Neuronal stem cell (in vitro differentiated cells): ENCODE measurements around the gene PLEKHA4.
A peak's percentile ranks its signal among the peaks of the same experiment; 100 is the strongest.

Source experiments
- DNase-seq: peaks from one replicate; pipeline ENCODE4 v3.0.0-alpha.2; 2013; ENCODE audit warnings: low spot score
- H2AFZ ChIP-seq: one replicate; pipeline ENCODE4 v1.6.1; 2013; ENCODE audit warnings: mild to moderate bottlenecking, low read length, inconsistent platforms
- H2AK5ac ChIP-seq: 2 replicates; pipeline ENCODE4 v1.6.1; 2013; ENCODE audit warnings: low read depth, mild to moderate bottlenecking, inconsistent platforms, low read length, moderate library complexity, mixed read lengths
- H2BK120ac ChIP-seq: 2 replicates; pipeline ENCODE4 v1.6.1; 2013; ENCODE audit warnings: low read depth, mild to moderate bottlenecking, inconsistent platforms, low read length, moderate library complexity, mixed read lengths
- H2BK12ac ChIP-seq: one replicate; pipeline ENCODE4 v1.6.1; 2013; ENCODE audit warnings: low read length, inconsistent platforms
- H2BK15ac ChIP-seq: 2 replicates; pipeline ENCODE4 v1.6.1; 2013; ENCODE audit warnings: mild to moderate bottlenecking, low read length, inconsistent platforms, mixed read lengths
- H2BK5ac ChIP-seq: one replicate; pipeline ENCODE4 v1.6.1; 2013; ENCODE audit warnings: inconsistent platforms, mild to moderate bottlenecking, low read length, moderate library complexity
- H3K14ac ChIP-seq: one replicate; pipeline ENCODE4 v1.6.1; 2013; ENCODE audit warnings: low read length, inconsistent platforms
- H3K18ac ChIP-seq: 2 replicates; pipeline ENCODE4 v1.6.1; 2013; ENCODE audit warnings: low read length, inconsistent platforms
- H3K23ac ChIP-seq: 2 replicates; pipeline ENCODE4 v1.6.1; 2013; ENCODE audit warnings: low read depth, mild to moderate bottlenecking, mixed read lengths, low read length, inconsistent platforms; ENCODE audit not compliant: poor library complexity
- H3K27ac ChIP-seq: replicated peaks from 3 replicates; pipeline ENCODE4 v1.5.1; 2013; ENCODE audit warnings: low read length, inconsistent platforms
- H3K27me3 ChIP-seq, 3 experiments: 2 replicates each; pipeline ENCODE4 v1.6.1; 2013; ENCODE audit warnings: low read length in 3 of 3, mild to moderate bottlenecking in 2 of 3, inconsistent platforms in 1 of 3, low read depth in 1 of 3, mixed read lengths in 1 of 3, moderate library complexity in 1 of 3; ENCODE audit not compliant: control insufficient read depth in 3 of 3, insufficient read depth in 3 of 3
- H3K36me3 ChIP-seq, 2 donors: replicated peaks in 1 of 2; 2 replicates each; pipeline ENCODE4 v1.6.1; 2013; ENCODE audit warnings: low read length in 2 of 2; ENCODE audit not compliant: control insufficient read depth in 2 of 2, insufficient read depth in 2 of 2
- H3K4ac ChIP-seq: 2 replicates; pipeline ENCODE4 v1.6.1; 2013; ENCODE audit warnings: inconsistent platforms, mild to moderate bottlenecking, low read length, moderate library complexity
- H3K4me1 ChIP-seq, 2 donors: 1 replicate in 1 of 2; 2 replicates in 1 of 2; pipeline ENCODE4 v1.6.1; 2013; ENCODE audit warnings: low read length in 2 of 2, low read depth in 1 of 2; ENCODE audit not compliant: control insufficient read depth in 2 of 2, insufficient read depth in 1 of 2
- H3K4me2 ChIP-seq: one replicate; pipeline ENCODE4 v1.6.1; 2013; ENCODE audit warnings: mild to moderate bottlenecking, low read length, inconsistent platforms; ENCODE audit not compliant: insufficient read depth, poor library complexity, severe bottlenecking
- H3K4me3 ChIP-seq, 2 donors: 2 replicates each; pipeline ENCODE4 v1.5.1; 2013; ENCODE audit warnings: low read length in 2 of 2, mild to moderate bottlenecking in 2 of 2, inconsistent platforms in 1 of 2, moderate library complexity in 1 of 2
- H3K79me1 ChIP-seq: one replicate; pipeline ENCODE4 v1.6.1; 2013; ENCODE audit warnings: low read depth, mild to moderate bottlenecking, inconsistent platforms, low read length, moderate library complexity
- H3K9ac ChIP-seq: one replicate; pipeline ENCODE4 v1.6.1; 2013; ENCODE audit warnings: mild to moderate bottlenecking, low read depth, low read length, inconsistent platforms; ENCODE audit not compliant: poor library complexity
- H3K9me3 ChIP-seq, 2 donors: replicated peaks in 1 of 2; 2 replicates each; pipeline versions ENCODE3 to v1.6.1; 2013; ENCODE audit warnings: low read length in 2 of 2, mild to moderate bottlenecking in 2 of 2, inconsistent platforms in 1 of 2, low read depth in 1 of 2, mixed read lengths in 1 of 2, moderate library complexity in 1 of 2; ENCODE audit not compliant: control insufficient read depth in 2 of 2, insufficient read depth in 1 of 2
- H4K8ac ChIP-seq: one replicate; pipeline ENCODE4 v1.6.1; 2013; ENCODE audit warnings: low read depth, mild to moderate bottlenecking, inconsistent platforms, low read length, moderate library complexity
- H4K91ac ChIP-seq: one replicate; pipeline ENCODE4 v1.6.1; 2013; ENCODE audit warnings: low read length, low read depth, mild to moderate bottlenecking, inconsistent platforms; ENCODE audit not compliant: poor library complexity
- WGBS, 2 donors: extraction: QIAGEN DNeasy Blood & Tissue Kit; methylation state at CpG; one replicate each; pipeline ENCODE4 v1.1.7; 2013; ENCODE audit warnings: missing lambda C conversion rate in 2 of 2, mixed read lengths in 1 of 2; ENCODE audit not compliant: insufficient read length in 2 of 2, insufficient replicate concordance in 1 of 2; ENCODE audit errors: extremely low coverage in 2 of 2; 5-methylcytosine and 5-hydroxymethylcytosine counted together

The PLEKHA4 gene

DNA sequence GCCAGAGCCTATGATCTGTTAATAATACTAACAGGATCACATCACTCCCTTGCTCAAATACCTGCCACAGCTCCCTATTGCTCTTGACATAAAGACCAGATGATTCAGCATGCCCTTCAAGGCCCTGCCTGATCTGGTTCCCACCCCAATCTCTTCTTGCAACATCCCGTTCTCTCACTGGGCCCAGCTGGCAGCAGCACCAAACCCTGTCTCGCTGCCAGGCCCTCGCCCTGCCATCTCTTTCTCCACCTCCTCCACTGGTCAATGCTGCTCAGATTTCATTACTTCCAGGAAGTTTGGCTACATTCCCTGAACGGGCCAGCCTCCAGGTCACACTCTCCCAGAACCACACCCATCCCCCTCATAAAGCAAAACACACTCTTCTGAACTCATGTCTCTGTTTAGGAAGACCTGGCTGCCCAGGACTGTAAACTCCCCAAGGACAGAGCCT lies 49.0 kb downstream of the PLEKHA4 start:
- Histone ChIP-seq H3K4me2 (no peak overlapping the region), H3K23ac (no peak overlapping the region), H3K18ac (no peak overlapping the region), H2AFZ (no peak overlapping the region), H3K27ac (no peak overlapping the region), H4K91ac (no peak overlapping the region), H2BK12ac (no peak overlapping the region), H3K36me3 (peaks cover 10 to 13% of the 10 kb centered on the region in 2 donors), H2BK120ac (no peak overlapping the region), H3K4ac (peak overlapping the region; percentile 7), H4K8ac (no peak overlapping the region), H3K9ac (no peak overlapping the region), H2AK5ac (no peak overlapping the region), H3K14ac (no peak overlapping the region), H2BK5ac (no peak overlapping the region), H3K4me1 (no peaks in the 10 kb centered on the region), H3K9me3 (peaks cover 0 to 5% of the 10 kb centered on the region in 2 donors), H3K79me1 (peaks cover 2% of the 10 kb centered on the region), H2BK15ac (no peak overlapping the region), H3K27me3 (no peaks in the 10 kb centered on the region), H3K4me3 (no peak overlapping the region)
- no CpG with 5 or more reads among the region's 4 CpGs for WGBS, 2 donors
- DNase-seq: no peak

DNA sequence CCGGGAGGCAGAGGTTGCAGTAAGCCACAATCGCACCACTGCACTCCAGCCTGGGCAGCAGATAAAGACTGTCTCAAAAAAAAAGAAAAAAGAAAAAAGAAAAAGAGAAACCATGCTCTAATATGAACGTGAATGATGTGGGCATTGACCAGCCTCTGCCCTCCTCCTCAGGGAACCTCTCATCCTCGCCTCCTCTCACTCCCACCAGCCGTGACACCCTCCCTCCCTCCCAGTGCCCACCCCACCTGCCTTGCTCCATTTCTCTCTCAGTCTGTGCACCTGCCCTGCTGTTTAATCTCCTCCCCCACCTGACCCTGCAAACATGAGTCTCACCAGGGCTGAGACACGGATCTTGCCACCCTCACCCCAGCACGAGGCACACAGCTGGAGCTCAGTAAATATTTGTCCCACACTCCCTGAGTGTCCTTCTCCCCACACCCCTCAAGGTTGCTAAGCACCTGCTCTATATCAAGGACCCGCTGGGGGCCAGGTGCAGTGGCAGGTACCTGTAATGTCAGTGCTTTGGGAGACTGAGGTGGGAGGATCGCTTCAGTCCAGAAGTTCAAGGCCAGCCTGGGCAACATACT lies 50.1 kb downstream of the PLEKHA4 start:
- Histone ChIP-seq H3K18ac (no peak overlapping the region), H2BK5ac (no peak overlapping the region), H3K9ac (no peak overlapping the region), H3K23ac (no peak overlapping the region), H3K9me3 (peaks cover 0 to 5% of the 10 kb centered on the region in 2 donors), H3K4me2 (no peak overlapping the region), H3K27ac (no peak overlapping the region), H3K27me3 (no peaks in the 10 kb centered on the region), H2AK5ac (no peak overlapping the region), H2BK15ac (no peak overlapping the region), H2BK120ac (no peak overlapping the region), H3K4me3 (no peak overlapping the region), H2BK12ac (no peak overlapping the region), H3K36me3 (peaks cover 10 to 13% of the 10 kb centered on the region in 2 donors), H3K4ac (no peak overlapping the region), H4K8ac (no peak overlapping the region), H4K91ac (no peak overlapping the region), H2AFZ (no peak overlapping the region), H3K14ac (no peak overlapping the region), H3K4me1 (peaks cover 0 to 1% of the 10 kb centered on the region in 2 donors), H3K79me1 (peaks cover 2% of the 10 kb centered on the region)
- no CpG with 5 or more reads among the region's 9 CpGs for WGBS, 2 donors
- no peak for DNase-seq

DNA sequence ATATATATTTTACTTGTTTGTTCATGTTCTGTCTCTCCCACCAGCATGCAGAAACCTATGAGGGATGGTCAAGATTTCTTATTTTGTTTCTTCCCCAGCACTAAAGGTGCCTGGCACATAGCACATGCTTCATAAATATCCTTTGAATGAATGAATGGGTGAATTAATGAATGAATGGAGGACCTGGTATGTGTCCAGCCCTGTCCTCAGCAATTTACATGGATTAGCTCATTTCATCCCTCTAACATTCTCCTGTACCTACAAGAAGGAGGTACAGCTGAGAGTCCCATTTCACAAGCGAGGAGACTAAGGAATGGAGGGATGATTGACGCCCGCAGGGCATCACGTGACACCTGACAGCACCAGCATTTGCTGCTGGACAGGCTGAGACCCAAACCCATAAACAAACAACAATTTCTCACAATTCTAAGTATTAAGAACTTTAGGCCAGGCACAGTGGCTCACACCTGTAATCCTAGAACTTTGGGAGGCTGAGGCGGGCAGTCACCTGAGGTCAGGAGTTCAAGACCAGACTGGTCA lies 50.8 kb downstream of the PLEKHA4 start:
- Histone ChIP-seq H2BK12ac (no peak overlapping the region), H3K23ac (no peak overlapping the region), H3K18ac (no peak overlapping the region), H3K79me1 (peaks cover 2% of the 10 kb centered on the region), H2BK120ac (no peak overlapping the region), H4K8ac (no peak overlapping the region), H3K27me3 (no peaks in the 10 kb centered on the region), H4K91ac (no peak overlapping the region), H3K9me3 (peaks cover 0 to 4% of the 10 kb centered on the region in 2 donors), H2BK15ac (no peak overlapping the region), H3K36me3 (peaks cover 8 to 12% of the 10 kb centered on the region in 2 donors), H3K4ac (no peak overlapping the region), H3K4me3 (no peak overlapping the region), H3K4me2 (no peak overlapping the region), H3K14ac (no peak overlapping the region), H3K9ac (no peak overlapping the region), H3K27ac (no peak overlapping the region), H2AFZ (no peak overlapping the region), H3K4me1 (peaks cover 0 to 7% of the 10 kb centered on the region in 2 donors), H2BK5ac (no peak overlapping the region), H2AK5ac (no peak overlapping the region)
- WGBS, 2 donors: no CpG with 5 or more reads among the region's 5 CpGs
- DNase-seq: no peak

DNA sequence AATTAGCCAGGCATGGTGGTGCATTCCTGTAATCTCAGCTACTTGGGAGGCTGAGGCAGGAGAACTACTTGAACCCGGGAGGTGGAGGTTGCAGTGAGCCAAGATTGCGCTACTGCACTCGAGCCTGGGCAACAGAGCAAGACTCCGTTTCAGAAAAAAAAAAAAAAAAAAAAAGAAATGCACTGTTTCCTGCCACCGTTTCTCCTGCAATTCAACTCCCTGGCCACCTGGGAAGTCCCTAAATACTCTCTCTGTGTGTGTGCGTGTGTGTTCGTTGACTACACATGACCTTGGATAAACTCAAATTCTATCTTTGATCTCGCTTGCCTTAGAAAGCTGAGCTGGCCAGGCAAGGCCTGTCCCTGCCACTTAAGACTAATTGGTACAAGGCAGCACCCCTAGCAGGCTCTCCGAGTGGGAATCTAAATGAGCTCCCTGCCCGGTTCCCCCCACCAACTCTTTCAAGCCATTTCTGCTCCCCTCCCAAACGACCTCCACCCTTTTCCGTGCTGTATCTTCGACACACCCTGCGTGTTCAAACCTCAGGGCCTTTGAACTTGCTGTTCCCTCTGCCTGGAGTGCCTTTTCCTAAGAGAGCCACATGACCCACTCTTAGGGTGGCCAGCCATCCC lies 52.4 kb downstream of the PLEKHA4 start:
- Histone ChIP-seq H3K23ac (no peak overlapping the region), H4K91ac (no peak overlapping the region), H3K4me2 (no peak overlapping the region), H3K9me3 (no peaks in the 10 kb centered on the region), H3K14ac (no peak overlapping the region), H4K8ac (no peak overlapping the region), H2BK15ac (no peak overlapping the region), H3K4me3 (no peak overlapping the region), H3K18ac (no peak overlapping the region), H3K4ac (no peak overlapping the region), H2AK5ac (no peak overlapping the region), H2AFZ (no peak overlapping the region), H3K27ac (no peak overlapping the region), H3K36me3 (peaks cover 0 to 2% of the 10 kb centered on the region in 2 donors), H3K9ac (no peak overlapping the region), H3K79me1 (no peaks in the 10 kb centered on the region), H2BK5ac (no peak overlapping the region), H3K4me1 (peaks cover 0 to 7% of the 10 kb centered on the region in 2 donors), H2BK120ac (no peak overlapping the region), H3K27me3 (no peaks in the 10 kb centered on the region), H2BK12ac (no peak overlapping the region)
- no peak for DNase-seq
- WGBS, 2 donors: no CpG with 5 or more reads among the region's 14 CpGs
